ENCODE results near the gene RTN4IP1.
"Not testable (repeated sequence)": the region's sequence is repeated elsewhere in the genome, so short reads cannot be mapped to it uniquely, and the experiment has no call there.

Gene RTN4IP1

DNA sequence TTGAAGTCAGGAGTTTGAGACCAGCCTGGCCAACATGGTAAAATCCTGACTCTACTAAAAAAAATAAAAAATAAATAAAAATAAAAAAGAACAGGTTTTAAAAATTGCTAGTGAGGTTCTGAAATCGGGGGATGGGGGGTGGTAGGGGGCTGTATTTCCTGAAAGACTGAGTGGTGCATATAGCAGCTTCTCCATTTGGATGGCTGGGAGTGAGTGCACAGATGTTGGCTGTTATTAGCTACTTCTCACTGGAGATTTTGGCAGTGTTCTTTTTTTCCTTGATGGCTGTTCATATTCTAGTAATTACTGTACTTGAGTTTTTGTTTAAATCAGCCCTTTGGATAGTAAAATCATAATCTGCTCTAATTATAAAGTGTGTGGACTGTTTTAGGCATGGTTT, 79.8 kb downstream of the RTN4IP1 start:
- DNase-seq = no peak
- TF ChIP-seq, protein P1, sequence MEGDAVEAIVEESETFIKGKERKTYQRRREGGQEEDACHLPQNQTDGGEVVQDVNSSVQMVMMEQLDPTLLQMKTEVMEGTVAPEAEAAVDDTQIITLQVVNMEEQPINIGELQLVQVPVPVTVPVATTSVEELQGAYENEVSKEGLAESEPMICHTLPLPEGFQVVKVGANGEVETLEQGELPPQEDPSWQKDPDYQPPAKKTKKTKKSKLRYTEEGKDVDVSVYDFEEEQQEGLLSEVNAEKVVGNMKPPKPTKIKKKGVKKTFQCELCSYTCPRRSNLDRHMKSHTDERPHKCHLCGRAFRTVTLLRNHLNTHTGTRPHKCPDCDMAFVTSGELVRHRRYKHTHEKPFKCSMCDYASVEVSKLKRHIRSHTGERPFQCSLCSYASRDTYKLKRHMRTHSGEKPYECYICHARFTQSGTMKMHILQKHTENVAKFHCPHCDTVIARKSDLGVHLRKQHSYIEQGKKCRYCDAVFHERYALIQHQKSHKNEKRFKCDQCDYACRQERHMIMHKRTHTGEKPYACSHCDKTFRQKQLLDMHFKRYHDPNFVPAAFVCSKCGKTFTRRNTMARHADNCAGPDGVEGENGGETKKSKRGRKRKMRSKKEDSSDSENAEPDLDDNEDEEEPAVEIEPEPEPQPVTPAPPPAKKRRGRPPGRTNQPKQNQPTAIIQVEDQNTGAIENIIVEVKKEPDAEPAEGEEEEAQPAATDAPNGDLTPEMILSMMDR (IDR thresholded peaks at IDR 0.05; ENCODE audit: low read depth, low read length) = no peak
- Histone ChIP-seq H3K36me3 (no peaks in the 10 kb centered on the region), H3K27ac (no peak overlapping the region), H3K4me3 (ENCODE audit: low read depth, low read length) (no peak overlapping the region), H3K9me3 (ENCODE audit: severe bottlenecking) (no peaks in the 10 kb centered on the region), H3K27me3 (ENCODE audit: insufficient read depth, low read depth, severe bottlenecking) (no peaks in the 10 kb centered on the region)

DNA sequence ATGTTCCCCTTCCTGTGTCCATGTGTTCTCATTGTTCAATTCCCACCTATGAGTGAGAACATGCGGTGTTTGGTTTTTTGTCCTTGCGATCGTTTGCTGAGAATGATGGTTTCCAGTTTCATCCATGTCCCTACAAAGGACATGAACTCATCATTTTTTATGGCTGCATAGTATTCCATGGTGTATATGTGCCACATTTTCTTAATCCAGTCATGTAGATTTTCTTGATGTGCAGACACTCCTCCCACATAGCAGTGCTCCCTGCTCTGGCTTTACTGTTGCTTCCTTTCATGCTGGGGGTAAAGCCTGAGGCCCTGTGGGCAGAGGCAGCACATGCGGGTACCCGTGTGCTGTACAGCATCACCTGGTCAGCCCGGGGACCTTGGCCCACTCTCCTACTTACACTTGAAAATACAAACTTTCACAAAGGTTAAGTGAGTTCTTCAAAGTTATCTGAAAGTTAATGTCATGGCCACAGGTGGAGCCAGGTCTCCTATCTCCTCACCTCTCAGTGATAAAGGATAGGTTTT, 80.3 kb downstream of the RTN4IP1 start:
- not testable (repeated sequence) for H3K9me3 ChIP-seq (ENCODE audit: severe bottlenecking); H3K4me3 ChIP-seq (ENCODE audit: low read depth, low read length); H3K27ac ChIP-seq; DNase-seq; H3K36me3 ChIP-seq; H3K27me3 ChIP-seq (ENCODE audit: insufficient read depth, low read depth, severe bottlenecking)

DNA sequence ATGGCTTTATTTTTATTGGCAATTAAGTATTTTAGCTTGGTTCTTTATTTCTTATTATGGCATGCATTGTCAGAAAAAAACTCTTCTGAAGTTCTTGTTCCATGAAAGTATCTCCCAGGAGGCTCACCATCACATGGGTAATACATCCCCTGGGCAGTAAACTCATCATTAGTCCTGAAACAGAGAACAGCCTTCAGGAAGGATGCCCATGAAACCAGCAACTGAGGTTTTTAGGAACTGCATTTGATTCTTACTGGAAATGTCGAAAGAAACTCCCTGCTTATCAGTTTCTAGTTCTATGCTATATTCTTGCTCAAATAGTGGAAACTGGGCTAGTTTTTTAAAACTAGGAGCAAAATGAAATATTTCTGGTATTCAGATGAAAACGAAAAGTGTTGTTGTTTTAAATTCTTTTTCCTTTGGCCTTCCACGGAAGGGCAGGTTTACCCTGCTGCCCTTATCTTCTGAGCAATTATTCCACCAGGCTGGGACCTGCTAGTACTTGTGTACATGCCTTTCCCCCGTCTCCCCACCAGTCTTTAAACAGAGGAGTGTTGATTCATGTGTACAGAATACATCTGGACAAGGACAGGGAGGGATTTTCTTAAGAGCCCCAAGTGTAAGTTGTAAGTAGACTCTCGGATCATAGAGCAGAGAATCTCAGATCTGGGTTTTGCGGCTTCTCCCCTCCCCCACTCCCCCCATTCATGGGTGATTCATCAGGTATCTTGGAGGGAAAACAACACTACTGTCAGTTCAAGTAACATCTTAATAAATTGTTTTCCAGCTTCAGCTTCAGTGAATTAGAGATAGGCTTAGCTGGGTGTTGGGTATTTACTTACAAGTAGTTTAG, 81.5 kb downstream of the RTN4IP1 start:
- Histone ChIP-seq H3K36me3 (no peaks in the 10 kb centered on the region), H3K9me3 (ENCODE audit: severe bottlenecking) (no peaks in the 10 kb centered on the region), H3K4me3 (ENCODE audit: low read depth, low read length) (no peak overlapping the region), H3K27ac (no peak overlapping the region), H3K27me3 (ENCODE audit: insufficient read depth, low read depth, severe bottlenecking) (no peaks in the 10 kb centered on the region)
- peak; percentile 29 for DNase-seq
- TF ChIP-seq, protein P1 (IDR thresholded peaks at IDR 0.05; ENCODE audit: low read depth, low read length) = no peak

DNA sequence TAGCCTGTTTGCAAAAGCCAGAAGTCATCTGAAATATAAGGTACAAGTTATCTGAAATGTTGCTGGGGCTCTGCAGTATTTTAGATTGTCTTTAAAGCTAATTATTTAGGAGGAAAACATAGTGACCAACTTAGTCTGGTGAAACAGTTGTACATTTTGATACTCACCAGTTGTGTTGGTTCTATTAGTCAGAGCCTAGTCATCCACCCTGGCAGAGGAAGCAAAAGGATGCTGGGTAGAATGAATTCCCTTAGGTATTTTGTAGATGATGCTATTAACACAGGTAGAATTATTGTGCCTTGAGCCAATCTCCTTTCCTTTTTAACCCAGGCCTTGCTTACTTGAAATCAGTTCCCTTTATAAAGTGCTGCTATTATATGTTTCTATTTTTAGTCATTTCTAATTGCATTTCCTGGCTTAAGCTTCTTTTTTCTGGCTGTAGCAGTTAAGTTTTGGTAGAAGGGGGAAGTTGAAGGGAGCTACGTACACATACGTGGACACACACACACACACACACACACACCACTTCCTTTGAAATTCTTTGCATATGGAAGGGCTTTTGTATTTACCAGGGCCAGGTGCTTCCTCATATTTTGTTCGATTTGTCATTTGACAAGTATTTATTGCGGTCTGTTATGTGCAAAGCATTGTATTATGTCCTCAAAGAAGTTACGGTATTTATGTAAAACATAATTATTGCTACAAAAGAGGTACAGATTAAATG, 82.4 kb downstream of the RTN4IP1 start:
- no peaks in the 10 kb centered on the region for H3K27me3 ChIP-seq (ENCODE audit: insufficient read depth, low read depth, severe bottlenecking)
- no peak overlapping the region for H3K27ac ChIP-seq
- DNase-seq = no peak
- TF ChIP-seq, protein P1 (IDR thresholded peaks at IDR 0.05; ENCODE audit: low read depth, low read length) = no peak
- no peak overlapping the region for H3K4me3 ChIP-seq (ENCODE audit: low read depth, low read length)
- H3K36me3 ChIP-seq = no peaks in the 10 kb centered on the region
- H3K9me3 ChIP-seq (ENCODE audit: severe bottlenecking) = no peaks in the 10 kb centered on the region

DNA sequence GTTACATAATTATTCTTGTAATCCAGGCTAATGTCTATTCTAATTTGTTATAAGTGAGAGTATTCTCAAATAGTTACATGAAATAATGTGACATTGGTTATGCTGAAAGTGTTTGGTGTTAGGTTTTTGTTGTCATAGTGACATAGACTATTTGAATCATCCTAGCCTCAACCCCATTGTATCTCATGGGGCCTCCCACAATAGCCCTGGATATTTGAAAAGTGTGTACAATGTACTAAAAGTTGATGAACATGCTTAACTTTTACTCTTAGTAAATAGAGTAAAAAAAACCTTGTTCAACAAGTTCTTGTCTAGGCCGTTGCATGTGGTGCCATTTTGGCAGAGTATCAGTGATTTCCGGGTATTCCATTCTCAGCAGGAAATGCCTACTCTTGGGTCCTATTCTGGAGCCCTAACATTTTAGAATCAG, 83.0 kb downstream of the RTN4IP1 start:
- no peaks in the 10 kb centered on the region for H3K36me3 ChIP-seq
- TF ChIP-seq, protein P1 (IDR thresholded peaks at IDR 0.05; ENCODE audit: low read depth, low read length) = no peak
- no peaks in the 10 kb centered on the region for H3K27me3 ChIP-seq (ENCODE audit: insufficient read depth, low read depth, severe bottlenecking)
- H3K9me3 ChIP-seq (ENCODE audit: severe bottlenecking) = no peaks in the 10 kb centered on the region
- no peak overlapping the region for H3K27ac ChIP-seq
- no peak for DNase-seq
- H3K4me3 ChIP-seq (ENCODE audit: low read depth, low read length) = no peak overlapping the region

DNA sequence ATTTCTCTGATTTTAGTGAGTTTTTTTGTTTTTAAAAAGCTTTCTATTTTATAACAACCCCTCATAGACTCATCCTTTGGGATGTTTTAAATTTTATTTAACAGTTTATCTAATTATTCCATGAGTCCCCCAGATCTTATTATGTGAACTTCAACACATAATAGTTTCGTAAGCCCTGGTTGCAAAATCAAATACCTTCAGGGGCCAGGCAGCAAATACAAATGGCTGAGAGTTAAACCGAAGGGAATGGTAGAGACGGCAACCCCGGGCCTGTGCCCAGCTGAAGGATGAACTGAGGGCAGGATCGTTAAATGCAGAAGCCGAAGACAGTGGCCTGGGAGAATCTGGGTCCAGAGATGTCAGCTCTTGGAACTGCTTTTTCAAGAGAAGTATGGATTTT, 88.4 kb downstream of the RTN4IP1 start:
- H3K27ac ChIP-seq = no peak overlapping the region
- TF ChIP-seq, protein P1 (IDR thresholded peaks at IDR 0.05; ENCODE audit: low read depth, low read length) = no peak
- no peak overlapping the region for H3K4me3 ChIP-seq (ENCODE audit: low read depth, low read length)
- no peaks in the 10 kb centered on the region for H3K9me3 ChIP-seq (ENCODE audit: severe bottlenecking)
- no peak for DNase-seq
- no peaks in the 10 kb centered on the region for H3K27me3 ChIP-seq (ENCODE audit: insufficient read depth, low read depth, severe bottlenecking)
- no peaks in the 10 kb centered on the region for H3K36me3 ChIP-seq
